ENCODE results near the gene DPYSL5.
A peak's percentile ranks its signal among the peaks of the same experiment; 100 is the strongest.
"Not testable (repeated sequence)": the region's sequence is repeated elsewhere in the genome, so short reads cannot be mapped to it uniquely, and the experiment has no call there.

The DPYSL5 gene

GRCh38 chr2:26903676-26904075 lies 55.7 kb downstream of the DPYSL5 start:
- no peak for DNase-seq

DNA sequence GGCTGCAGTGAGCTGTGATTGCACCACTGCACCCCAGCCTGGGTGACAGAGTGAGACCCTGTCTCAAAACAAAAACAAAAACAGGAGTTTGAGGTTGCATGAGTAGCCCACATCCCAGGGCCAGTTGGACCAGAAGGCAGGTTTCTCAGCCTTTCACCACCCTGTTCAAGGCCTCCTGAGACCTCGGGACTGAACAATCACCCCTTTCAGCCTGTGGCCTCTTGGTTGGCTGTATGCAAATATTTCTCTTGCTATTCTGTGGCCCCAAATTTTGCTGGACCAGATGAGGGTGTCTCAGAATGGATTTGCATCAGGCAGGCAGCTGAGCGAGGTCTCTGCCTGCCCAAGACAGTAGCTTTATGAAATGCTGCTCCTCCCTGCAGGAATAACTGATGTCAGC lies 56.9 kb downstream of the DPYSL5 start:
- no peak for DNase-seq

DNA sequence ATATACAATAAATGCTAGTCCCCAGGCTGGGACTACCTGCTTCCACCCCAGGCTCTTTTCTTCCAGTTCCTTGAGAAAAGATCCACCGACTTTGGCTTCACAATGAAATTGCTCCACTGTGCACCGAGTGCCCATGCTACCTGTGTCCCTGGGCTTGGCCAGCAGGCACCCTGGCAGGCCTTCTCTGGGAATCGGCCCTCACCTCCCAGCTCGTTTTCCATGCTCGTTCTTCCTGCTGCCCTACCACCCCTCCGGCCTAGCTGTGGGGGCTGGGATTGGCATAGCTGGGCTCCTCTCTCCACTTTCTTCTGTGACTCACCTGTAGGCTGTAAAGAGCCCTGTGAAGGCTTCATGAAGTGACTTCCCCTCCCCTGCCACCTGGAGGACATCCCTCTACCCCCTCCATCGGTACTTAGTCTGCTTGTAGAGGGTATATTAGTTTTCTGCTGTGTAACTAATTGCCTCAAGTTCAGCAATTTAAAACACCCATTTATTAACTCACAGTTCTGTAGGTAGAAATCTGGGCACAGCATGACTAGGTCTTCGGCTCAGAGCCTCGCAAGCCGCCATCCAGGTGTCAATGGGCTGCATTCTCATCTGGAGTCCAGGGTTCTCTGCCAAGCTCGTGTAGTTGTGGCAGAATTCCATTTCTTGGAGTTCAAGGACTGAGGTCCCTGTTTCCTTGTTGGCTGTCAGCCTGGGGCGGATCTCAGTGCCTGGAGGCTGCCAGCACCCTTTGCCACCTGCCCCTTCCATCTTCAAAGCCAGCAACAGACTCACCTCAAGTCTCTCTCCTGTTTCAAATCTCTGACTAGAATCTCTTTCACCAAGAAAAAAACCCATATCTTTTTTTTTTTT lies 57.6 kb downstream of the DPYSL5 start:
- no peak for DNase-seq

DNA sequence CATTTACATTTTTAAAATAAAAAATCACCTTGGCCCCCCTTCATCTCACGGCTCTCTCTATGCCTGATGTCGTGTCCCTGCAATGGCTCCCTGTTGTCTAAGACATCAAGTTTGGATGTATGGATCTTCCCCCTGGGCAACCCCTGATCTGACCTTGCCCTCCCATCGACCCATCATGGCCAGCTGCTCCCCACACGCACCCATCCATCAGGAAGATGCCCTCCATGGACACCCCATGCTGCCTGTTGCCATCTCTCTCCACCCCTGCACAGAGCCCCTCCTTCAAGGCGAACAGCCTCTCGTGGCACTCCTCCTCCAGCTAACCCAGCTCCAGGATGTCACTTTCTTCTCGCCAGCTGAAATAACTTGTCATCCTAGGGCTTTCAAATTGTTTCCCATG lies 59.5 kb downstream of the DPYSL5 start:
- no peak for DNase-seq

GRCh38 chr2:26910176-26910575 lies 62.2 kb downstream of the DPYSL5 start:
- DNase-seq, result no peak

GRCh38 chr2:26911911-26912861 lies 64.3 kb downstream of the DPYSL5 start:
- DNase-seq, result no peak

- DNase-seq, result no peak
Measured at GRCh38 chr2:26913606-26913998, 65.7 kb downstream of the DPYSL5 start.

DNA sequence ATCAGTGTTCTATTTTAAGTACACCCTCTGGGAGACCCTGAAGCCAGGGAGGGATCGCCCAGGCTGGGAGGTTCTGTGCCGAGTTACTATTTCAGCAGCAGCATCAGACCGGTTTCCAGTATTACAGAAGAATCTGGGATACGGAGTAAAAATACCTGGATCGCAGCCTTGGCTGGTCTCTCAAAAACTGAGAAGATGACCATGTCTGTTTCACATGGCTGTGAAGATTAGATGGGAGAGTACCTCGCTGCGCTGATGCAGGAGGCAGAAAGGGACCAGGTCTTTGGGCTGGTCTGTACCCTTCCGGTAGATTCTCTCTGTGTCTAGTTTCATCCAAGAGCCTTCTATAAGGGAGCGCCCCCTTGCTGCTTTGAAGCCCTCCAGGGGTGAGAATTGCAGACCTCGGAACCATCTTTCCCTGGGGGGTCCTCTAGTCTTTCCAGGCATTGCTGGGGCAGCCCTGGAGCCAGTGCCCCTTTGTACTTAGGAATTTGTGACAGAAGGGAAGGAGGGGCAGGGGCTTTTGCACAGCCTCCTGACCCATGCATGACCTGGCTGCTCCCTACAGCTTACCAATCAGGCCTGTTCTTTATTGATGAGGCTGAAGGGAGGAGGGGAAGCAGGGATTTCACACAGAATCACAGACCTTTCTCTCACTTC lies 66.2 kb downstream of the DPYSL5 start:
- DNase-seq, result no peak

GRCh38 chr2:26914659-26915310 lies 66.9 kb downstream of the DPYSL5 start:
- no peak for DNase-seq

- no peak for DNase-seq
Measured at GRCh38 chr2:26915316-26915715, 67.4 kb downstream of the DPYSL5 start.

- no peak for DNase-seq
Measured at GRCh38 chr2:26916128-26916692, 68.3 kb downstream of the DPYSL5 start.

DNA sequence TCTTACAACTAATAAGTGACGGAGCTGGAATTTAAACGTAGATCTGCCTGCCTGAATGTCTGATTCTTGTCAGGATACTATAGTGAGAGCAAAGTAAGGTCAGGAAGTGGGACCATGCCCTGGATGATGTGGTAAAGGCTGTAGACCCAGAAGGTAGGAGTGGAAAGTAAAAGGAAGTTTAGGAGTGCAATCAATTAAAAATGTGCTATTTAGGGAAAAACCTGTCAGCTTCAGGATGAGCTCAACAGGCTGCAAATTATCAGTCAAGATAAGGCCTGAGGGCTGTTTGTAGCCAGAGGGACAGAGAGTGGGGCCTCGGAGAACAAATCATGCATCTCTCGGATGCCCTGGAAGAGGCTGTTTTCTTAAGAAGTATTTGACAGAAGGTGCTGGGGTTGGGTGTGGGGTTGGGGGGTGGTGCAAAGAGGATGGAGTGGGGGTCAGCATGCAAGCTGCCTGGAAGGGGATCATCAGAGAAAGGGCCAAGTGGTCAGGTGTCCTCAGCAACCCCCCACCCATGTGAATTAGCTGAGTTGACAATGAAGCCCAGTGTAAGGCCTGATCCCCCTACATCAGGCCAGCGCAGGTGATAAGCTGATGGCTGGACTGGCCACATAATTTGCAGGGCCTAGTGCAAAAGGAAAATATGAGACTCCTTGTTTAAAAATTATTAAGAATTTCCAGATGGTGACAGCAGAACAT lies 69.4 kb downstream of the DPYSL5 start:
- DNase-seq, result no peak

DNA sequence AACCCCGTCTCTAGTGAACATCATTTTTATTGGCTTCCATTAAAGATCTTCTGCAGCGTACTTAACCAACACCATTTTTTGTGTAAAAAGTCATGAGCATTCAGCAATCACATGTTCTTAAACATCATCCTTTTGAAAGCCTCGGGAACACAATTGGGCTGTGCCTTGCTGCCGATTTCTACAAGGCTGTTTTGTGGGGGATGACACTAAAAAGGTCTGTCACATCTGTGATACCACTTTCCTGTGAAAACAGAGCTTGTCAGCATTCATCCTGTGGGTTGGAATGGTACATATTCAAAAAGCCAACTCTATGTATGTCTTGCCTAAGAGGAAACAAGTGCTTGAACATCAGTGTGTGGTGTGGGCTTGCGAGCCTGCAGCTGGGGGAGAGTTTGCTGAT lies 73.4 kb downstream of the DPYSL5 start:
- DNase-seq, result no peak

- DNase-seq, result peak; percentile 31
Measured at GRCh38 chr2:26922405-26923188, 74.7 kb downstream of the DPYSL5 start.

DNA sequence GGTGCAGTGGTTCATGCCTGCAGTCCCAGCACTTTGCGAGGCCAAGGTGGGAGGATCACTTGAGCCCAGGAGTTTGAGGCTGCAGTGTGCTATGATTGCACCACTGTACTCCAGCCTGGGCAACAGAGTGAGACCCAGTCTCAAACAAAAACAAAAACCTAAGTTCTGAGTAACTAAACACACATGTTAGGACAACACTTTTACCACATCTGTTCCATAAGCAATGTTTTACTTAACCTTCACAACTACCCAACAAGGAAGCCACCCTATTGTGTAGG lies 75.2 kb downstream of the DPYSL5 start:
- DNase-seq, result not testable (repeated sequence)

DNA sequence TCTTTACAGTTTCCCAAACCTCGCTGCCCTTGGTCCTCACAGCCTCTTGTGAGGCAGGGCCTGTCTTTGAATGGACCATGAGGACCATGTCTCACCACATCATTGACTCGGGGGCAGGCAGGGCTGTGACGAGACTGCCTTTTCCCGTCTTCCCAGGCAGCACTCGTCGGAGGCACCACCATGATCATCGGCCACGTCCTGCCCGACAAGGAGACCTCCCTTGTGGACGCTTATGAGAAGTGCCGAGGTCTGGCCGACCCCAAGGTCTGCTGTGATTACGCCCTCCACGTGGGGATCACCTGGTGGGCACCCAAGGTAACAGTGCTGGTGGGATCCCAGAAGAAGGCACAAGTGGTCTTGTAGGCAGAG lies 76.8 kb downstream of the DPYSL5 start:
- DNase-seq, result no peak

GRCh38 chr2:26925100-26925791 lies 77.3 kb downstream of the DPYSL5 start:
- no peak for DNase-seq

GRCh38 chr2:26927221-26927620 lies 79.3 kb downstream of the DPYSL5 start:
- DNase-seq, result no peak

GRCh38 chr2:26932974-26933373 lies 85.0 kb downstream of the DPYSL5 start:
- no peak for DNase-seq
